ENCODE data around the gene C1QL4.

Gene C1QL4

DNA sequence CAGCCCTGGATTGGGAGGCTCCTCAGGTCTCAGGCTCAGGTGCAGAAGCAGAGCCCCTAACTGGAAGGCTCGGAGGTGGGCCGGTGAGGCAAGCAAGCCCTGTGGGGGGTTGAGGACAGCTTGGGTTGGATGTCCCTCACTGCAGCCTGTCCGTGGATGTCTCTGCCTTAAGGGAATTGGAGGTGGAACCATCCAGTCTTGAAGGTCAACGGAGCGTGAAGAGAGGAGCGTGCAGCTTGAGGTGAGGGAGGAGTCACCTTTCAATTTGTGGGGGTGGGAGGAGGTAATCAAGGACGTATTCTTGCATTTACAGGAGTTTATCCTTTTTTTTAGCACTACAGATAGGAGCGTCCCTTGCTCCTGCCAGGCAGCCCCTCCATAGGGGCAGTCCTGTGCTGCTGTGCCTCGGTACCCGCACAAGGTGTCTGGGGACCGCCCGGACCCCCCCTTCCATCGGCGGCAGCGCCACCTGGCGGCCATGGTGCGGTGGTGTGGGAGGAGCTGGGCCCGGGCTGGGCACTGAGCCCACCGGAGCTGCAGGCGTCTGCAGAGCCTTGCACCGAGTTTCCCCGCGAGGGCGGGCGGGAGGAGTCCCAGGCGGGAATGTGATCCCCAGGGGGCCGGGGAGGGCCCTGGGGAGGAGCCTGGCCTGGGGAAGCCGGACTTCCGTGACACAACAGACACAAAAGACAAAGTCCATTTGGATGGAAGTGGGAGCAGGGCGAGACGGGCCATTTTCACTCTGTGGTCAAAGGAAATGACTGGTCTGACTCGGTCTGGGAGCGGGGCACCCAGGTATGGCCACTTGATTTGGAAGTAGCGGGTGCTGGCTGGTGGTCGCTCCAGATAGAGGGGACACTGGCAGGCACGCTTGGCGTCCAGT is 10.6 kb upstream of the C1QL4 start:
- peaks cover 50% of the 10 kb centered on the region for H3K4me1 ChIP-seq (ENCODE audit: control insufficient read depth, insufficient read depth, low read length)
- peak overlapping the region; percentile 42 to 60 for H3K4me3 ChIP-seq (ENCODE audit: low read length in 2 of 2)
- peaks cover 57 to 80% of the 10 kb centered on the region in 2 donors for H3K27me3 ChIP-seq (ENCODE audit: control insufficient read depth in 1 of 2, insufficient read depth in 2 of 2, low read length in 2 of 2)
- H3K36me3 ChIP-seq (ENCODE audit: control insufficient read depth in 2 of 2, insufficient read depth in 2 of 2, low read length in 2 of 2), result no peaks in the 10 kb centered on the region
- no peak overlapping the region for H3K9ac ChIP-seq (ENCODE audit: low read length in 2 of 2)
- H3K9me3 ChIP-seq (ENCODE audit: control insufficient read depth in 2 of 2, low read length in 2 of 2), result no peaks in the 10 kb centered on the region
- no peak overlapping the region for H3K27ac ChIP-seq (ENCODE audit: low read length)

DNA sequence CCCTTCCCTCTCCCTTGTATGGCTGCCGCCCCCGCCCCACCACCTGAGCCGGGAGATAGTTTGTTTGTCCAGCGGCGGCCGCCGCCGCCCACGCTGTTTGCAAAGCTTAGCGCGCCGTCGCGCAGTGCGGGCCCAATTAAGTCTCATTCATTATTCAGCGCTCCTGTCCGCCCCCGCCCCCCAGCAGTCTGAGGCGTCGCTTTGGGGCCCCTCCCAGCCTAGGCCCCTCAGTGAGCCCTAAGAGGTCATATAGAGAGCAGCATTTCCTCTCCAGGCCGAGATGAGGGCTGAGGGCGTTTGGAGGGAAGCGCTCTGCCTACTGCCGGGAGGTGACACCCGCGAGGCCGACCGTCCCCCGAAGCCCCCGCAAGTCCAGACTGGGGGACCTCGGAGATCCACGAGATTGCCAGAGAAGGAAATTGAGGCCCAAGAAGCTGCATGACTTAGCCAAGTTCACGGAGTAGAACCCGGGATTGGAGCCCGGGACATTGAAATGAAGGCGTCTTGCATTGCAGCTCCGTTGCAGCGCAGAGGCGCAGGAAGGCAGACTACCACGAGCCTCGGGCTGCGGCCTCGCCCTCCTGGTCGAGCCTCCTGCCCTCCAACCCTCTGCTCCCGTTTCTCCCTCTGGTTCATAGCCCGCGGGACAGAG is 9.8 kb upstream of the C1QL4 start, which contains the start of gene DNAJC22:
Gene DNAJC22, plus strand, starts transcription at position 230 of the 652 bp plus-strand sequence. CDS start 1,985 bp downstream, outside the sequence.
- H3K27me3 ChIP-seq (ENCODE audit: control insufficient read depth in 1 of 2, insufficient read depth in 2 of 2, low read length in 2 of 2), result peaks cover 57 to 88% of the 10 kb centered on the region in 2 donors
- H3K9ac ChIP-seq (ENCODE audit: low read length in 2 of 2), result peak within 1 kb of the TSS in 1 of 2 donors; percentile 13
- H3K27ac ChIP-seq (ENCODE audit: low read length), result no peak within 1 kb of the TSS
- no peaks in the 10 kb centered on the region for H3K9me3 ChIP-seq (ENCODE audit: control insufficient read depth in 2 of 2, low read length in 2 of 2)
- peak within 1 kb of the TSS; percentile 54 to 67 for H3K4me3 ChIP-seq (ENCODE audit: low read length in 2 of 2)
- peaks cover 58% of the 10 kb centered on the region for H3K4me1 ChIP-seq (ENCODE audit: control insufficient read depth, insufficient read depth, low read length)
- no peaks in the 10 kb centered on the region for H3K36me3 ChIP-seq (ENCODE audit: control insufficient read depth in 2 of 2, insufficient read depth in 2 of 2, low read length in 2 of 2)

DNA sequence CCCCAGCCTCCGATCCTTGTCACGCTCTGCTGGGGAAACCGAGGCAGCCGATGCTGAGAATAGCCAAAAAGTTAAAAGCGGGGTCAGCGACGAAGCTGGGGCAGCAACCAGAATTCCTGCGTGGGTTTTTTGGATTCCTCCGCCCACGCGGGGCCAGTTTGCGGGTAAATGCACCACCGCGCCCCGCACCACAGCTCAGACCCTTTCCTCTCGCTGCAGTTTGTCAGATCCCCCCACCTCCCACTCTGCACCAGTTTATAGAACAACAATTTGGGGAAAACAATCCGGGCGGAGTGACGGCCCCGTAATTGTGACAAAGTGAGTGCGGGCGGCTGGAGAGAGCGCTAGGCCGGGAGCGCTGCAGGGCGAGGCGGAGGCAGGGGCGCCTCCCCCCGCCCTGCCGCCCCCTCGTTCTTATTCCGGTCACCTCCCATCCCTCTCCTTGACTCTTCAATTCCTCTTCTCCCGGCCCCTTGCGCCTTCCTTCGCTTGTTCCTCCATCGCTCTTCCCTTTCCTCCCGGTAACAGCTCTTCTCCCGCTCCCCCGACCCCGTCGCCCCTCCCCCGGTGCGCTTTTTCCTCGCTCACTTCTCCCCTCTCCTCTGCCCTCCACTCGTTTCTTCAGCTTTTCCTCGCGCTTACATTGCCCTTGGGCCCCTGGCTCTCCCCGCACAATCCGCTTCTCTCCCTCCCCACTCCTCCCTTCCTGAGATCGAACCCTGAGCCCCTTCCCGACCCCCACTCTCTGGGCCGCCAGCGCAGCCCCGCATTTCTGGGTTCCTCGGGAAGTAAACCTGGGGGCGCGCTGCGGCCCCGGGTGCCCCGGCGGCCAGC is 9.1 kb upstream of the C1QL4 start:
- no peaks in the 10 kb centered on the region for H3K36me3 ChIP-seq (ENCODE audit: control insufficient read depth in 2 of 2, insufficient read depth in 2 of 2, low read length in 2 of 2)
- H3K4me3 ChIP-seq (ENCODE audit: low read length in 2 of 2), result peak overlapping the region; percentile 54 to 67
- no peak overlapping the region for H3K27ac ChIP-seq (ENCODE audit: low read length)
- H3K9ac ChIP-seq (ENCODE audit: low read length in 2 of 2), result peak overlapping the region in 1 of 2 donors; percentile 13
- H3K4me1 ChIP-seq (ENCODE audit: control insufficient read depth, insufficient read depth, low read length), result peaks cover 58% of the 10 kb centered on the region
- H3K27me3 ChIP-seq (ENCODE audit: control insufficient read depth in 1 of 2, insufficient read depth in 2 of 2, low read length in 2 of 2), result peaks cover 55 to 90% of the 10 kb centered on the region in 2 donors
- H3K9me3 ChIP-seq (ENCODE audit: control insufficient read depth in 2 of 2, low read length in 2 of 2), result no peaks in the 10 kb centered on the region

DNA sequence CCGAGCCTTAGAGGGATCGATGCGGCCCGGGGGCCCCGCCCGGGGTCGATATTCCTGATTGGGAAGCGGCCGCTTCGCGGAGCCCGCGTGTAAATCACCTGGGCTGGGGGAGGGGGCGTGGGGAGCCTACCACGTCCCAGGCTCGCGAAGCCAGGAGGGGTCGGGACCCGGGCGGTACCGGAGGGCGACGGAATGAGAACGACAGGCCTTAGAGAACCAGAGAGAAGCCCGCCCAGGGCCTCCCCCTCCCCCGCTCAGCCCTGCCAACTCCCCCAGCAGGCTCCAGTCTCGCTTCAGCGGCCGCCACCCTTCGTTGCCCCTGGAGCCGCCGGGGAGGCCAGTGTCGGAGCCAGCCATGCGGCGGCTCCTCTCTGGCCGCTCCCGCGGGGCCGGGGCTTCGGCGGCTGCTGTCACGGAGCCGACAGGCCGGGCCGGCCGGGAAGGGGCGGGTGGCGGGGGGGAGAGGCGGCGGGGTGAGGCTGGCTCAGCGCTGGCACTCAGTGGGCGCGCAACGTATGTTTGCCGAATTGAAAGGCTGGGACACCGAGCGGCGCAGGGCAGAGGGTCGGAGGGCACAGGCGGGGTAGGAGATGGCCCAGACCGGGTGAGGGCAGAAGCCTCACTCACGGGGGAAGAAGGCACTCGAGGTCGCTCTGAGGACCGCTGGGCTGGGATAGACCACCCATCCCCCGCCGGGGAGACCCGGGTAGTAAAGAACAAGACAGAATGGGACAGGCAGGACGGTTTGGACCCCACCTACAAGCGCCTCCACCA is 8.2 kb upstream of the C1QL4 start:
- no peak overlapping the region for H3K9ac ChIP-seq (ENCODE audit: low read length in 2 of 2)
- H3K4me3 ChIP-seq (ENCODE audit: low read length in 2 of 2), result peak overlapping the region; percentile 54 to 67
- peaks cover 58% of the 10 kb centered on the region for H3K4me1 ChIP-seq (ENCODE audit: control insufficient read depth, insufficient read depth, low read length)
- no peaks in the 10 kb centered on the region for H3K36me3 ChIP-seq (ENCODE audit: control insufficient read depth in 2 of 2, insufficient read depth in 2 of 2, low read length in 2 of 2)
- no peaks in the 10 kb centered on the region for H3K9me3 ChIP-seq (ENCODE audit: control insufficient read depth in 2 of 2, low read length in 2 of 2)
- H3K27me3 ChIP-seq (ENCODE audit: control insufficient read depth in 1 of 2, insufficient read depth in 2 of 2, low read length in 2 of 2), result peaks cover 54 to 83% of the 10 kb centered on the region in 2 donors
- no peak overlapping the region for H3K27ac ChIP-seq (ENCODE audit: low read length)

DNA sequence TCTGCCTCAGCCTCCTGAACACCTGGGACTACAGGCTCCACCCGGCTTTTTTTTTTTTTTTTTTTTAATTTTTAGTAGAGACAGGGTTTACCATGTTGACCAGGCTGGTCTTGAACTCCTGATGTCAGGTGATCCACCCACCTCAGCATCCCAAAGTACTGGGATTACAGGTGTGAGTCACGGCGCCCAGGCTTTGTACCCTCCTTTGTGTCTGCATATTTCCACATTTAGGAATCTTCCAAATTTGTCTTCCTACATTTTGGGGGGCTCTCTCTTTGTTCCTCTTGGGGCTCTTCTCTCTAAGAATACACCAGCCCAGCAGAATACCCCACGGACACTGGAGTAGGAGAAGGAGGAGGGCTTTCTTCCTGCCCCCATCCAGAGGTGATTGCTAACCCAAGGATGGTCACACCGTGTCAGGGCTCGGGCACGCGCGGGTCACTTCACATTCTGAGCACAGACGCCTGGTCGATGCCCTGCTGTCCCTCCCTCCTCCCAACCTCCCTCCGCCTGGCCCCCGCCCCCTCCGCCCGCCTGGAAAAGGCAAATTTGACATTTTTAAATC is 7.6 kb upstream of the C1QL4 start:
- Histone ChIP-seq H3K36me3 (ENCODE audit: control insufficient read depth in 2 of 2, insufficient read depth in 2 of 2, low read length in 2 of 2) (no peaks in the 10 kb centered on the region), H3K4me3 (ENCODE audit: low read length in 2 of 2) (no peak overlapping the region), H3K9me3 (ENCODE audit: control insufficient read depth in 2 of 2, low read length in 2 of 2) (no peaks in the 10 kb centered on the region), H3K4me1 (ENCODE audit: control insufficient read depth, insufficient read depth, low read length) (peaks cover 58% of the 10 kb centered on the region), H3K9ac (ENCODE audit: low read length in 2 of 2) (no peak overlapping the region), H3K27ac (ENCODE audit: low read length) (no peak overlapping the region), H3K27me3 (ENCODE audit: control insufficient read depth in 1 of 2, insufficient read depth in 2 of 2, low read length in 2 of 2) (peaks cover 54 to 85% of the 10 kb centered on the region in 2 donors)

DNA sequence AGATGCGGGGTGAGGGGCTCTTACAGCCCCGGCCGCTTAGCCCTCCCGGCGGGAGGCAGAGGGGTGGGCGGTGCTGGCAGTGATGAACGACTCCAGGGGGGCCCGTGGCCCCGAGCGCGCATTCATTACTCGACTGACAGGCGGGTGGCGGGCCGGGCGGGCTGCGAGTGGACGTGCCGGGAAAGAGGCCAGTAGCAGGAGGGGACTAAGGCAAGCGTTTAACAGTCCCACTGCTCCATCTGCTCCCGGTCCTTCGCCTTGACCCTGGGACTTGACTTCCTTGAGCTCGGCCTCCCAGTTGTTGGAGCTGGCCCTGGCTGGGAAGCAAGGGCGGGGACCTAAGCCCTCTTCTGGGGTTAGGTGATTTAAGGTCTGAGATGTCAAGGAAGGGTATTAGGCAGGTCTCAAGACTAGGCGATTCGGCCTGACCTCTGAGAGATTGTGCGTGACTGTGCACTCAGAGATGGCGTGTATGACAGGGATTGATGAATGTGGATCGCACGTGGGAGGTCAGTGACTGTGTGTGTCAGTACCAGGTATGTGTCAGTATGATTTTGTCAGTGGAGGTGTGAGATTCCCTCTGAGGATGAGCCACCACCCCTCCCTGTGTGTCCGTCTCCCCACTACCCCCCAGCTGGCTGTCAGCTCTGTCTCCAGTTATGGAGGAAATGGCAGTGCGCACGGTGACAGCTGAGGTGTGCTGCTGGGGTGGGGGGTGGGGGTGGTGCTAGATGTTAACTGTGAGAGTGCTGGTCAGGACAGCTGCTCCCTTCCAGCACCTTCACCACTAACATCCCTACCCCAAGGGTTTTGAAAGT is 6.1 kb upstream of the C1QL4 start:
- Histone ChIP-seq H3K9me3 (ENCODE audit: control insufficient read depth in 2 of 2, low read length in 2 of 2) (no peaks in the 10 kb centered on the region), H3K4me3 (ENCODE audit: low read length in 2 of 2) (peak overlapping the region; percentile 51 to 72), H3K4me1 (ENCODE audit: control insufficient read depth, insufficient read depth, low read length) (peaks cover 55% of the 10 kb centered on the region), H3K27me3 (ENCODE audit: control insufficient read depth in 1 of 2, insufficient read depth in 2 of 2, low read length in 2 of 2) (peaks cover 40 to 81% of the 10 kb centered on the region in 2 donors), H3K27ac (ENCODE audit: low read length) (no peak overlapping the region), H3K36me3 (ENCODE audit: control insufficient read depth in 2 of 2, insufficient read depth in 2 of 2, low read length in 2 of 2) (no peaks in the 10 kb centered on the region), H3K9ac (ENCODE audit: low read length in 2 of 2) (peak overlapping the region; percentile 29 to 37)

DNA sequence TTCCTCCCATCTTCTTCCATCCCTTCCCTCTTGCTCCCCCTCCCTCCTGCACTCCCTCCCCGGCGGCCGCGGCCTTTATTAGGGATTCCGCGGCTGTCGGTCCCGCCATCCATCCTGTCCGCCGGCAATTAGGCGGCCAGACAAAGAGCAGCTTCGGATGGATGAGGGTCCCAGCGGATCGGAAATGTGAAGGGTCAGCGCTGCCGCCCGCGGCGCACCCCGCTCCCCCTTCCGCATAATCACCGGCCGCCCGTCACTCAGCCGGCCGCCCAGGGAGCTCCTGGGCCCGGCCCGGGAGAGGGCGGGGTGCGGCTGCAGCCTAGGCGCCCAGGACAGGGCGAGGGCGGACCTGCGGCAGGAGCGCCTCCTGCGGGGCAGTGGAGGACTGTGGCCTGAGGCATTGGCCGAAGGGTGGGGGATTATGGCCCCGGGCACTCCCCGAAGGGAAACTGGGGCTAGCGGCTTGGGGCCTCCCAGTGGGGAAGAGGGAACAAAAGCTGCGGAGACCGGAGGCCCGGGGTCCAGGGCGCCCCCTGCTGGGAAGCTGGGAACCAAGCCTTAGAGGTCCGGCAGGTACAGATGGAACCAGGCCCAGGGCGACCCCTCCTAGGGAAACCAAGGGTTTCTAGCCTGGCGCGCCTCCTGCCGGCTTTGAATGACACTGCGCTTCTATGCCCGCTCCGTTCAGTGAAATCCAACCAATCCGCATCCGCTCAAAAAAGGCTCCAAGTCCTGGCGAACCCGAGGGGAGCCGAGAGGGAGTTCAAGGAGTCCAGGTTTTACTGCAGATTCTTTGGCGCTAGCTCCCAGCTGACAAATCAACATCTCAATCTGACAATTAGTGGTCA is 5.3 kb upstream of the C1QL4 start:
- H3K4me1 ChIP-seq (ENCODE audit: control insufficient read depth, insufficient read depth, low read length), result peaks cover 49% of the 10 kb centered on the region
- peak overlapping the region; percentile 51 to 72 for H3K4me3 ChIP-seq (ENCODE audit: low read length in 2 of 2)
- no peaks in the 10 kb centered on the region for H3K9me3 ChIP-seq (ENCODE audit: control insufficient read depth in 2 of 2, low read length in 2 of 2)
- H3K27me3 ChIP-seq (ENCODE audit: control insufficient read depth in 1 of 2, insufficient read depth in 2 of 2, low read length in 2 of 2), result peaks cover 40 to 79% of the 10 kb centered on the region in 2 donors
- H3K27ac ChIP-seq (ENCODE audit: low read length), result no peak overlapping the region
- peak overlapping the region in 1 of 2 donors; percentile 37 for H3K9ac ChIP-seq (ENCODE audit: low read length in 2 of 2)
- H3K36me3 ChIP-seq (ENCODE audit: control insufficient read depth in 2 of 2, insufficient read depth in 2 of 2, low read length in 2 of 2), result no peaks in the 10 kb centered on the region

DNA sequence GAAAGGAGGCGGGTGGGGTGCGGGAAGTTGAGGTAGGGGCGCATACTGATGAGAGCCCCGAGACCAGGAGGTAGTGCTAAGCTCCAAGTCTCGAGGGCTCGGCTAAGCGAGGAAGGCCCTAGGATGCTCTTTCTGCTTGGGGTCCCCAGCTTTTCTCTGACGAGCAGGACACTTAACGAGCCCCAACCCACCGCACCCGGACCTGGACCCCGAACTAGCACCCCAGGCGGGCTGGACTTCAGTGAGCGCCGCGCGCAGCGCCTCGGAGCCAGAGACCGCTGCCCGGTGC is 4.7 kb upstream of the C1QL4 start:
- Histone ChIP-seq H3K9ac (ENCODE audit: low read length in 2 of 2) (no peak overlapping the region), H3K27ac (ENCODE audit: low read length) (no peak overlapping the region), H3K36me3 (ENCODE audit: control insufficient read depth in 2 of 2, insufficient read depth in 2 of 2, low read length in 2 of 2) (no peaks in the 10 kb centered on the region), H3K27me3 (ENCODE audit: control insufficient read depth in 1 of 2, insufficient read depth in 2 of 2, low read length in 2 of 2) (peaks cover 38 to 79% of the 10 kb centered on the region in 2 donors), H3K4me3 (ENCODE audit: low read length in 2 of 2) (peak overlapping the region; percentile 51 to 72), H3K4me1 (ENCODE audit: control insufficient read depth, insufficient read depth, low read length) (peaks cover 48% of the 10 kb centered on the region), H3K9me3 (ENCODE audit: control insufficient read depth in 2 of 2, low read length in 2 of 2) (no peaks in the 10 kb centered on the region)
